ENCODE measurements around the gene SLFN5. TPM values are rescaled to one million over a fixed set of nuclear protein-coding genes. Genes with fewer than 3 reads are reported as not detected.

The SLFN5 gene
- total and polyA plus RNA-seq, 10 donors, result 3.2 to 110 (median 71.0) TPM

- Histone ChIP-seq H3K9me3 (no peaks in the 10 kb centered on the region), H3K27me3 (replicated peaks in 1 of 7) (no peaks in the 10 kb centered on the region), H3K4me3 (no peak overlapping the region), H3K36me3 (peaks cover 0 to 31% (median 11%) of the 10 kb centered on the region in 6 donors), H3K27ac (peak overlapping the region in 5 of 8 donors; percentile 51 to 83 (median 75)), H3K4me1 (peaks cover 32 to 90% (median 57%) of the 10 kb centered on the region in 6 donors)
- WGBS, 5 donors, result 95 to 97% (median 97%) methylated on average over 4 of the region's 4 CpGs
- no peak for DNase-seq
- TF ChIP-seq POLR2AphosphoS5 (IDR thresholded peaks at IDR 0.05) (no peak), POLR2A (IDR thresholded peaks at IDR 0.05) (no peak), CTCF (IDR thresholded peaks at IDR 0.05 in 8 of 11, conservative IDR thresholded peaks at IDR 0.05 in 3 of 11) (no peak)
- intact Hi-C loops (cut with DNase I; ENCODE audit: low total_unique reads), result no loop called here
Observed at GRCh38 chr17:35255316-35255715, 12.4 kb downstream of the SLFN5 start.

GRCh38 chr17:35256629-35257028 is 13.8 kb downstream of the SLFN5 start:
- peaks cover 0 to 44% (median 20%) of the 10 kb centered on the region in 6 donors for H3K36me3 ChIP-seq
- 72 to 83% (median 79%) methylated on average over 5 of the region's 5 CpGs for WGBS, 5 donors
- H3K9me3 ChIP-seq, result no peaks in the 10 kb centered on the region
- TF ChIP-seq POLR2AphosphoS5 (IDR thresholded peaks at IDR 0.05), result no peak
- TF ChIP-seq CTCF (IDR thresholded peaks at IDR 0.05 in 8 of 11, conservative IDR thresholded peaks at IDR 0.05 in 3 of 11), result no peak
- TF ChIP-seq POLR2A (IDR thresholded peaks at IDR 0.05), result no peak
- H3K27me3 ChIP-seq (replicated peaks in 1 of 7), result no peaks in the 10 kb centered on the region
- H3K4me1 ChIP-seq, result peaks cover 32 to 81% (median 54%) of the 10 kb centered on the region in 6 donors
- intact Hi-C loops (cut with DNase I; ENCODE audit: low total_unique reads), result no loop called here
- DNase-seq, result no peak
- H3K27ac ChIP-seq, result peak overlapping the region in 4 of 8 donors; percentile 3 to 56 (median 20)
- H3K4me3 ChIP-seq, result no peak overlapping the region

GRCh38 chr17:35257208-35257659 is 14.4 kb downstream of the SLFN5 start:
- WGBS, 5 donors, result 39 to 62% (median 45%) methylated on average over 4 of the region's 4 CpGs
- Histone ChIP-seq H3K4me3 (no peak overlapping the region), H3K9me3 (no peaks in the 10 kb centered on the region), H3K27ac (peak overlapping the region in 3 of 8 donors; percentile 3 to 56 (median 13)), H3K27me3 (replicated peaks in 1 of 7) (no peaks in the 10 kb centered on the region), H3K4me1 (peaks cover 26 to 75% (median 49%) of the 10 kb centered on the region in 6 donors), H3K36me3 (peaks cover 0 to 50% (median 26%) of the 10 kb centered on the region in 6 donors)
- TF ChIP-seq POLR2AphosphoS5 (IDR thresholded peaks at IDR 0.05) (no peak), CTCF (IDR thresholded peaks at IDR 0.05 in 8 of 11, conservative IDR thresholded peaks at IDR 0.05 in 3 of 11) (no peak), POLR2A (IDR thresholded peaks at IDR 0.05) (no peak)
- DNase-seq, result no peak
- intact Hi-C loops (cut with DNase I; ENCODE audit: low total_unique reads), result no loop called here

- Histone ChIP-seq H3K27ac (peak overlapping the region in 1 of 8 donors; percentile 56), H3K4me1 (peaks cover 15 to 67% (median 33%) of the 10 kb centered on the region in 6 donors), H3K9me3 (no peaks in the 10 kb centered on the region), H3K27me3 (replicated peaks in 1 of 7) (no peaks in the 10 kb centered on the region), H3K4me3 (no peak overlapping the region), H3K36me3 (peaks cover 0 to 68% (median 43%) of the 10 kb centered on the region in 6 donors)
- no peak for DNase-seq
- TF ChIP-seq CTCF (IDR thresholded peaks at IDR 0.05 in 8 of 11, conservative IDR thresholded peaks at IDR 0.05 in 3 of 11), result no peak
- TF ChIP-seq POLR2A (IDR thresholded peaks at IDR 0.05), result no peak
- no peak for TF ChIP-seq POLR2AphosphoS5 (IDR thresholded peaks at IDR 0.05)
- WGBS, 5 donors, result 87 to 95% (median 93%) methylated on average over 6 of the region's 6 CpGs
- intact Hi-C loops (cut with DNase I; ENCODE audit: low total_unique reads), result no loop called here
Observed at GRCh38 chr17:35259001-35259400, 16.1 kb downstream of the SLFN5 start.

All from spleen (tissue), 11 donors.